Measurements from ENCODE around the gene ZNF587B.
"Not testable (repeated sequence)": the region's sequence is repeated elsewhere in the genome, so short reads cannot be mapped to it uniquely, and the experiment has no call there.

Gene ZNF587B

GRCh38 chr19:57888107-57888559 lies 58.0 kb downstream of the ZNF587B start:
- H3K4me1 ChIP-seq (ENCODE audit: insufficient read depth, insufficient read length): no peaks in the 10 kb centered on the region
- H3K4me3 ChIP-seq (ENCODE audit: insufficient read length, low read depth): peak overlapping the region; percentile 99
- H3K27me3 ChIP-seq (ENCODE audit: insufficient read depth, insufficient read length): no peaks in the 10 kb centered on the region
- DNase-seq (ENCODE audit: low read depth, low spot score): no peak
- H3K36me3 ChIP-seq (ENCODE audit: insufficient read depth, insufficient read length, low read length): peaks cover 27% of the 10 kb centered on the region
- peak overlapping the region; percentile 99 for H3K9ac ChIP-seq (ENCODE audit: insufficient read length, low read depth)
- H3K9me3 ChIP-seq (ENCODE audit: insufficient read depth, low read length): no peaks in the 10 kb centered on the region
- TF ChIP-seq SUZ12 (IDR thresholded peaks at IDR 0.05; ENCODE audit: extremely low read depth, insufficient read depth, insufficient read length) (no peak), YY1 (IDR thresholded peaks at IDR 0.05; ENCODE audit: insufficient read depth, insufficient read length) (no peak), ZNF274 (IDR thresholded peaks at IDR 0.05; ENCODE audit: low read depth, low read length) (no peak)

- TF ChIP-seq YY1 (IDR thresholded peaks at IDR 0.05; ENCODE audit: insufficient read depth, insufficient read length) (peak; percentile 76), ZNF274 (IDR thresholded peaks at IDR 0.05; ENCODE audit: low read depth, low read length) (no peak), SUZ12 (IDR thresholded peaks at IDR 0.05; ENCODE audit: extremely low read depth, insufficient read depth, insufficient read length) (no peak)
- Histone ChIP-seq H3K9ac (ENCODE audit: insufficient read length, low read depth) (peak within 1 kb of the TSS; percentile 99), H3K27me3 (ENCODE audit: insufficient read depth, insufficient read length) (no peaks in the 10 kb centered on the region), H3K36me3 (ENCODE audit: insufficient read depth, insufficient read length, low read length) (peaks cover 27% of the 10 kb centered on the region), H3K9me3 (ENCODE audit: insufficient read depth, low read length) (no peaks in the 10 kb centered on the region), H3K4me1 (ENCODE audit: insufficient read depth, insufficient read length) (no peaks in the 10 kb centered on the region), H3K4me3 (ENCODE audit: insufficient read length, low read depth) (peak within 1 kb of the TSS; percentile 99)
- DNase-seq (ENCODE audit: low read depth, low spot score): peak; percentile 87
Observed at GRCh38 chr19:57888560-57889231, 58.6 kb downstream of the ZNF587B start, which contains the start of gene ZNF814. ZNF814 (minus strand) TSS chr19:57889037; CDS start chr19:57888802, 235 bp downstream.

- not testable (repeated sequence) for H3K9me3 ChIP-seq (ENCODE audit: insufficient read depth, low read length); H3K4me3 ChIP-seq (ENCODE audit: insufficient read length, low read depth); DNase-seq (ENCODE audit: low read depth, low spot score); H3K27me3 ChIP-seq (ENCODE audit: insufficient read depth, insufficient read length); H3K4me1 ChIP-seq (ENCODE audit: insufficient read depth, insufficient read length); H3K9ac ChIP-seq (ENCODE audit: insufficient read length, low read depth)
- H3K36me3 ChIP-seq (ENCODE audit: insufficient read depth, insufficient read length, low read length): peaks cover 12% of the 10 kb centered on the region
Observed at GRCh38 chr19:57890706-57891105, 60.6 kb downstream of the ZNF587B start.

Data from NT2/D1 (cell line).